ENCODE data around the gene SAMD11.
"Not testable (repeated sequence)": the region's sequence is repeated elsewhere in the genome, so short reads cannot be mapped to it uniquely, and the experiment has no call there.

SAMD11 gene

DNA sequence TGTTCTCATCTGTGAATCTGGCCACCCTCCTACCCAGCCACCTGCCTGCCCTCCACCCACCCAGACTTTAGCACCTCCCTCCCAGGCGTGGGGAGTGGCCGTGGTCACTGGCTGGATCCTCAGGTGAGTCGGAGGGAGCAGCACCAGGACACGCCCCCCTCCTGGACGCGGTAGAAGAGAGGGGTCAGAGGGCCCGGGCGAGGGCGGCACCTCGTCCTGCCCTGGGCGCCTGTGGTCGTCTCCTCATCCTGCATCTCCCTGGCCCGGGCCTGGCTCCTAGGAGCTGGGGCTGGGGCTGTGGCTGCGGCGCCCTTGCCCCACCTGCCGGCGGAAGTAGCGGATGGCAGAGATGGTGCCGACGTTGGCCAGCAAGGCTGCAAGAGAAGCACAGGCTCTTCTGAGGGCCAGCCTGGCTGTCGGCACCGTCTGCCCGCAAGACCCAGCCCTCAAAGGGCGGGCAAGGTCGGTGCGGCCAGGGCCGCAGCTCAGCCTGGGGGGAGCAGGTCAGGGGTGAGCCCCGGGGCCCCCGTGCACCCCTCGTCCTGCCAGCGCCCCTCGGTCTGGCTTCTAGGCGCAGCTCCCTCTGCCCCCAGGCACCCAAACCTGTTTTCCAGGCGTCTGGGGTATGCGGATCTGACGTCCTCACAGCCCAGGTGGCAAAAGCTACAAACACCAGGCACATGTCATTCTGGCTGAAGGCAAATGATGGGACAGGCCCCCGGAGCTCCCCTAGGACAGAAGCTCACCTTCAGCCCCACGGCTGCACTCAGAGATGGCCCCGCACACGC is 52.4 kb downstream of the SAMD11 start:
- peak; percentile 36 to 47 for DNase-seq (ENCODE audit: low read depth in 2 of 2)

DNA sequence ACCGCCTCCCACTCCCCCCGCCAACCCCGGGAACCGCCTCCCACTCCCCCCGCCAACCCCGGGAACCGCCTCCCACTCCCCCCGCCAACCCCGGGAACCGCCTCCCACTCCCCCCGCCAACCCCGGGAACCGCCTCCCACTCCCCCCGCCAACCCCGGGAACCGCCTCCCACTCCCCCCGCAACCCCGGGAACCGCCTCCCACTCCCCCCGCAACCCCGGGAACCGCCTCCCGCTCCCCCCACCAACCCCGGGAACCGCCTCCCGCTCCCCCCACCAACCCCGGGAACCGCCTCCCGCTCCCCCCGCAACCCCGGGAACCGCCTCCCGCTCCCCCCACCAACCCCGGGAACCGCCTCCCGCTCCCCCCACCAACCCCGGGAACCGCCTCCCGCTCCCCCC is 53.1 kb downstream of the SAMD11 start:
- not testable (repeated sequence) for DNase-seq (ENCODE audit: low read depth in 2 of 2)

DNA sequence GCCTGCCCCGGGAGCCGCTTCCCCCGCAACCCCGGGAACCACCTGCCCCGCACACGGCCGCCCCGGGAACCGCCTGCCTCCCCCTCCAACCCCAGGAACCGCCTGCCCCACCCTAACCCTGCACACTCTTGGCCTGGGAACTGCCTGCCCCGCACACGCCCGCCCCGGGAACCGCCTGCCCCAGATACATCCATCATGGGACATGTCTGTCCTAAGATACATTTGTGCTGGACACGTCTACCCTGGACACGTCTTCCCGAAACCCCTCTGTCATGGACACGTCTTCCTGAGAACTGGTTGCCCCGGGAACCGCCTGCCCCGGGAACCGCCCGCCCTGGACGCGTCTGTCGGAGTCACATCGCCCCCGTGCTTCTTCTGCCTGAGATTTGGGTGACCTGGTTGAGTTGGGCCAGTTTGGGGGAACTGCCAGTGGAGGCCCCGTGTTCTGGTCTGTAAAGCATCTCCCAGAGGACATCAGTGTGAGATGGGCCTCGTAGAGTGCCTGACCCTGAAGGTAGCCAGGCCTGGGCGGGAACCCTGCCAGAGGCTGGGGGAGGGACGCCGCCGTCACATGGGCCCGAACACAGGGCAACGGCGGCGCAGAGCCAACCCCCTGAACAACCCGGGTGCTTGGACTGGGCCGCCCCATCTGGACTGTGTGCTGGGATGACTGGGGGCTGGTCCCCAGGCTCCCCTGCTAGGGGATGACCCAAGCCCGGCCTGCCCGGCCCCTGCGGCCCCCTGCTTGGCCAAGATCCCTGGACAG is 54.5 kb downstream of the SAMD11 start:
- DNase-seq (ENCODE audit: low read depth in 2 of 2) = no peak

DNA sequence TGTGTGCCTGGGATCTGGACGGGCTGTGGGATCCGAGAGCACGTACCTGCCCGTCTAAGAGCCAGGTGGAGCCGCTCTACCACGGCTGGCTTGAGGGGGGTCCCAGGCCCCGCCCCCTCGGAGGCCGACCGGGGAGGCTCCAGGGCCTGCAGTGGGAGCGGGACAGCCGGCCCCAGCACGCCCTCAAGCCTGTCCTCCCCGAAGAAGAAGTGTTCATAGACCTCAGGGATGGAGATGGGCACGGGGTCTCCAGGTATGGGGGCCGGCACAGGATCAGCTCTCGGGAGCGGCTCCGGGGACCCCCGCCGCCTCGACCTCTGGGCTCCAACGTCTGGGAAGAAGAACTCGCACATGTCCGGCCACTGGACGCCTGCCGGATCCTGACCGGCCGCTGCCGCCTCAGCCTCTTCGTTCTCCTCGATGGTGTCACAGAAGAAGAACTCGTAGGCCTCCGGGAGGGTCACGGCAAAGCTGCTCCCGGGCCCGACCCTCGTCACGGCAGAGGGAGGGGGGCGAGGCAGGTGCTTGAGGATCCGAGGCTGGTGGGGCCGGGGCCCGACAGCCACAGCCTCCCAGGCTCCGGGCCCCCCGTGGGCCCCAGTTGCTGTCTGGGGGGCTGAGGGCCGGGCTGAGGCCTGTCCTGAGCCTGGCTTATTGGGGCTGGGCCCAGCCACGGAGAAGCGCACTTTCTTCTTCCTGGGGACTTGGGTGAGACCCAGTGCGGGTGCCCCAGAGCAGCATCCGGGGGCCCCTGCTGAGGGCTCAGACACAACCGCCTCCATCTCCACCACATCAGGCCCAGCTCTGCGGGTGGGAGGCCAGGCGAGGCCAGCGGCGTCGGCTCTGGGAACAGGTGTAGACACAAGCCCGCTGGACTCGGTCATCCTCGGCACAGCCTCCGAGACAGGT is 55.4 kb downstream of the SAMD11 start:
- DNase-seq (ENCODE audit: low read depth in 2 of 2) = no peak

DNA sequence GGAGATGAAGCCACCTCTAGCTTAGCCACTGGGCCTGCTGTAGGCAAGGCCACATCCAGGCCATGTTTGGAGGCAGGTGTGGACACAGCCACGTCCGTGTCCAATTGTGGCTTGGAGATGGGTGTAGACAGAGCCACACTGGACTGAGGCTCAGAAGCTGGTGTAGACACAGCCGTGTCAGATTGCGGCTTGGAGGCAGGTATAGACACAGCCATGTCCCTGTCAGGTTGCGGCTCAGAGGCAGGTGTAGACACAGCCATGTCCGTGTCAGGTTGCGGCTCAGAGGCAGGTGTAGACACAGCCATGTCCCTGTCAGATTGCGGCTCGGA is 56.0 kb downstream of the SAMD11 start:
- no peak for DNase-seq (ENCODE audit: low read depth in 2 of 2)

DNA sequence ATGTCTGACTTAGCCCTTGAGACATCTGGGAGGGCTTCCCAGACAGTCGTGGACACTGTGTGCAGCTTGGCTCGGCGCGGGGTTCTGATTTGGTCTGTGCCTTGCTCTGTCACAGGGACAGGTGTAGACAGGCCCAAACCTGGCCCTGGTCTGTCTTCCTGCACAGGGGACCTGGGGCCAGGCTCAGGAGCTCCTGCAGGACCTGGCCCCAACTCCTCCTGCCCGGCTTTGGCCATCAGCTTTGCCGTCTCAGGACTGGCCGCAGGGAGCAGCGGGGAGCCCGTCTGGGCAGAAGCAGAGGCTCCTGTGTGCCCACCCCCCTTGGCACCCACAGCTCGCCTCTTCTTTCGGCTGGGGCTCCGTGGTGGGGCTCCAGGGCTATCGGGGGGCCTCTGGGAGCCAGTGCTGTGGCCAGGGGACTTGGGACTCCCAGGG is 56.4 kb downstream of the SAMD11 start:
- DNase-seq (ENCODE audit: low read depth in 2 of 2) = no peak

DNA sequence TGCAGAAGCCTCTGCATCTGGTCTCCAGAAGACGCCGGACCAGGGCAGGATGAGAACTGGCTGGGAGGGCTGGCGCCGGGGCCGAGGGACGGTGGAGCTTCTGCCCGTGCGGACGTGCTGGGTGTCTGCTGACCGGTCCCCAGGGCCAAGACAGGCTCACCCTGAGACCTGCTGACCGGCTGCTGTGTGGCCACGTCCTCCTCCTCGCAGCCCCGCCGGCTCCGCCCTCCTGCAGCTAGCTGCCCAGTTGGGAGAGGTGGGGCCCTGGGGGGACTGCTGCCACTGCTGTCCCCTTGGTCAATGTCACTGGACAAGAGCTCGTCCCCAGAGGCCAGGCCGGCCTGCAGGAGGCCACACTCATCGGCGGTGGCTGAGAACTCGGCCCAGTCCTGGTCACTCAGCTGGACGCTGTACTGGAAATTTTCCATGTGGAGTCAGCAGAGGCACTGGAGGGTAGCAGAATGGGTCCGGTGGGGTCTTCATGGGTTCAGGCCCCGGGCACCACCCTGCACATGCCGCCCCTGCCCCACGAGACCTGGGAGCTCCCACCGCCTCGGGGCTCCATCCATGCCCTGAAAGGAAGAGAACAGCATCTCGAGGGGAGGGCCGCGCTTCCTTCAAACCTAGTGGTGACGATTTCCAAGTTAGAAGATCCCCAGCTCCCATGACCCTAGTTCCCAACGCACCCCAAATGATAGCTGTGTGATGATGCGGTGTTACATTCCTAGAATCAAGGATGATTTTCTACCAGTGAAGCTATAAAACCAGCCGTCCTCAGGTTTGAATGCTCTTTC is 57.1 kb downstream of the SAMD11 start:
- no peak for DNase-seq (ENCODE audit: low read depth in 2 of 2)

DNA sequence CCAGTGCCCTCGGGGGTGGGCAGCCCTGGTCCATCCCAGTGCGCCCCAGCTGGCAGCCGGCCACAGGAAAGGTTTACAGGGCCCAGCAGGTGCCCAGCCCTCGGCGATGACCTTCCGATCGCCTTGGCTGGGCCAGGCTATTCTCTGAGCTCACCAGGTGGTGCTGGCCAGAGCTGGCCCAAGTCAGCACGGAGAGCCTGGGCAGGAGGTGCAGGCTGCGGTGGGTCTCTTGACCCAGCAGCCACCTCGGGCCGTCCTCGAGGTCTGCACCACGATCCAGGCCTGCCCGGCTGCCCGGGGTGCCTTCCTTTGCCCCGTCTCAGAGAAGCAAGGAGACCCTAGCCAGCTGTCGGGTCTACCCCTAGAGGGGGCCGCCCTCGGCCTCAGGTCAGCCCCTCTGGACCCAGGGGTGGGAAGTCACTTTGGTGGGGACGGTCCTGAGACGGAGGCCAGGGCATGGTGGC is 57.8 kb downstream of the SAMD11 start:
- no peak for DNase-seq (ENCODE audit: low read depth in 2 of 2)

DNA sequence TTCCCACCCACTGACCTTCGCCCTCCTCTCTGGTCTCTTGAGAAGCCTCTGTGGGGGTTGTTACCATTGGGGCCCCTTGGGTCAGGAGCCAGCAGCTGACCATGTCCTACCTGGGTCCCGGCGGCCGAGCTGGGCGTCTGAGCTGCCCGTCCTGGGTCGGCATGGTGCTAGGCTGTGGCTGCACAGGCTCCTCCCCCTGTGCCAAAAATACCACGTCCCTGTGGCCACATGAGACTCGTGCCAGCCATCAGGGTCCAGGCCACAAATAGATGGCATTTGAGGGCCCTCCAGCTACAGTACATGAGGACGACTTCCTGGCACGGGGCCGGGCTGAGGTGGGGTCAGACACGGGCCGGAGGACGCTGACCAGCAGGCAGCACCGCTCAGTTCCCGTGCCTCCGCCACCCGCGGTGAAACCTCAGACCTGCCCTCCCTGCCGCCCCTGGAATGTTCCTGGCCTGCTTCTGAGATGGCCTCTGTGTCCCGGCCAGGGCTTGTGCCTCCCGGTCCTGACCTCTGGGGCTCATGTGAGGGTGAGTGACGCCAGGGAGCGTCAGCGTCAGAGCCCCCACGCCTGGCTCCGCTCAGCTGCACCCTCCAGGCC is 58.3 kb downstream of the SAMD11 start, which contains the start of gene PERM1:
Gene PERM1 (minus strand): TSS at position 139 of the 604 bp plus-strand sequence. CDS start 1,064 bp downstream, outside the sequence.
- no peak for DNase-seq (ENCODE audit: low read depth in 2 of 2)

DNA sequence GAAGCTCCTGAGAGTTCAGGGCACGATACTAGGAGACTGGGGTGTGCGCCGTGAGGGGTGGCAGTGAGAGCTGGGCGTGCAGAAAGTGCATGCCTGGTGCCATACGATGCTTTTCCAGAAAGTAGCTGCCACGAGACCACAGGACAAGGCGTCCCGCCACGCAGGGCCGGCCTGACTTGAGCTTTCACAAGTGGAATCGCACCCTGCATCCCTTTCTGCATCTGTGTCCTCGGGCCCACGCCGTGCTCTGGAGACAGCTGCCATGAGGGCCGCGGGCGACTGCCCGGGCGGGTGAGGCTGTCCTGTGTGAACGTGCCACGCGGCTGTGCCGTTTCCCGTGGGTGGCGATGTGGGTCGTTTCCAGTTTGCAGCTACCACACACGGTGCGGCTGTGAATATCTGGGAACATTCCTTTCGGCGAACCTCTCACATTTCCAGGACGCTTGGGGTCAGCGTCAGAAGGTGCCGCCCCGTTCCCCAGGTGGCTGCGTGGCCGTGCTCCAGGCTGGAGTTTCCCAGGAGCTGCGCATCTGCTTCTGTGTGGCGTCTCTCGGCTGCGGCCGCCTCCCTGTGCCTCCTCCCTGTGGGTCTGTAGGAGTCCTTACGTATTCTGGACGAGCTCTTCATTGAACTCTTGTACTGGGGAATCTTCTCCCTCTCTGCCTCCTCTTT is 59.2 kb downstream of the SAMD11 start:
- DNase-seq (ENCODE audit: low read depth in 2 of 2) = no peak

DNA sequence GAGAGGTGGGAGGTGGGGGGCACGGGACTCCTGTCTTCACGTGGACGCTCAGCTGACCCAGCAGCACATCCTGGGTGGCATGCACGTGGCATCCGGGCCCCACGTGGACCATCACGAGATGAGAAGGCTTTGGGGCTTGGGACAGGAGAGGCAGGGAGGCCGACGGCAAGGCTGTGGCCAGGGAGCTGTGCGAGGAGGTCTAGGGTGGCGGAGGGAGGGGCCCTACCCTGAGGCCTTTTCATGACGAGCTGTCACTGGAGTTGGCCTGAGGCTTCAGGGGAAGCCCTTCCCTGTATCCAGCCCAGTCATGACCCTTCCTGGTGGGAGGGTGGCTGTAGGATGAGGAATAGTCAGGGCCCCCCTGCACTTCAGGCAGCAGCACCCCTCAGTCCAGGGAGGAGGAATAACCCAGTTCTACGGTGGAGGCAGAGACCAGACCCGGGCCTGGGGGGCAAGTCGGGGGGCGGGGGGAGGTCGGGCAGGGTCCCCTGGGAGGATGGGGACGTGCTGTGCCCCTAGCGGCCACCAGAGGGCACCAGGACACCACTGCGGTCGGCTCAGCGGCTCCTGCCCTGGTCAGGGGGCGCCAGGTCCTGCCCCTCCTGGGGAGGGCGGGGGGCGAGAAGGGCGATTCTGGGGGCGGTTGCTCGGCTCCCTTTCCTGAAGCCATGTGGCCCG is 60.2 kb downstream of the SAMD11 start:
- peak; percentile 37 to 43 for DNase-seq (ENCODE audit: low read depth in 2 of 2)

DNA sequence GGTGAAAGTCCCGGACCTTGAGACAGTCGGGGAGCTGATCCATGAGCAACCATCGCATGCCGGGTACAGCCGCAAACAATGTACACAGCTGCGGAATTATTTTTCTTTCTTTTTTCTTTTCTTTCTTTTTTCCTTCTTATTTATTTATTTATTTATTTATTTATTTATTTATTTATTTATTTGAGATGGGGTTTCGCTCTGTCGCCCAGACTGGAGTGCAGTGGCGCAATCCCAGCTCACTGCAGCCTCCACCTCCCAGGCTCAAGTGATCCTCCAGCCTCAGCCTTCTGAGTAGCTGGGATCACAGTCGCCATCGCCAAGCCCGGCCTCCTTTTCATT is 60.7 kb downstream of the SAMD11 start:
- no peak for DNase-seq (ENCODE audit: low read depth in 2 of 2)

DNA sequence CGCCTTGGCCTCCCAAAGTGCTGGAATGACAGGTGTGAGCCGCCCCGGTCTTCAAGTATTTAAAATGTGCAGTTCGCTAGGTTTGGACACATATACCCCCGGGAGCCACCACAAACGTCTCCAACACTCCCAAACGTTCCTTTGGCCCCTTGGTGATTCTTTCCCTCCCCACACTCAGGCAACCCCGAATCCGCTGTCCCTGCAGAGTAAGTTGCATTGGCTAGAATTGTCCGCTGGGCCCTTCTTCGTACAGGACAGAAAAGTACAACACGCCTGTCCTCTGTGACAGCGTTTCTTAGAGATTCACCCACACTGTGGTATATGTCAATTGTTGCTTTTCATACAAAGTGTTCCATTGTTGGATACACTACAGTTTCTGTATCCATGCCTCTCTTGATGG is 61.4 kb downstream of the SAMD11 start:
- DNase-seq (ENCODE audit: low read depth in 2 of 2) = no peak

DNA sequence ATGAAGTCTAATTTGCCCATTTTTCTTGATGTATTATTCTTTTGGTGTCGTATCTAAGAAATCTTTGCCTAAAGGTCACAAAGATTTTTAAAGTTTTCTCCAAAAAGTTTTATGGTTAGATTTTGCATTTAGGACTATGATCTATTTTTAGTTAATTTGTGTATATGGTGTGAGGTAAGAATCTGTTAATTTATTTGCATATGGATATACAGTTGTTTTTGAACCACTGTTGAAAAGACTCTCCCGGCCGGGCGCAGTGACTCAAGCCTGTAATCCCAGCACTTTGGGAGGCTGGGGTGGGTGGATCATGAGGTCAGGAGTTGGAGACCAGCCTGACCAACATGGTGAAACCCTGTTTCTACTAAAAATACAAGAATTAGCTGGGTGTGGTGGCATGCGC is 64.3 kb downstream of the SAMD11 start:
- not testable (repeated sequence) for DNase-seq (ENCODE audit: low read depth in 2 of 2)

DNA sequence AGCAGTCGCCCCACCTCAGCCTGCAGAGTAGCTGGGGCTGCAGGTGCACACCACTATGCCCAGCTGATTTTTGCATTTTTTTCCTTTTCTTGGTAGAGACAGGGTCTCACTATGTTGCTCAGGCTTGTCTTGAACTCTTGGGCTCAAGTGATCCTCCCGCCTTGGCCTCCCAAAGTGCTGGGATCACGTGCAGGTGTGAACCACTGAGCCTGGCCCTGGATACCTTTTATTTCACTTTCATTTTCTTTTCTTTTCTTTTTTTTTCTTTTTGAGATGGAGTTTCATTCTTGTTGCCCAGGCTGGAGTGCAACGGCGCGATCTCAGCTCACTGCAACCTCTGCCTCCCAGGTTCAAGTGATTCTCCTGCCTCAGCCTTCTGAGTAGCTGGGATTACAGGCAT is 67.6 kb downstream of the SAMD11 start:
- not testable (repeated sequence) for DNase-seq (ENCODE audit: low read depth in 2 of 2)

DNA sequence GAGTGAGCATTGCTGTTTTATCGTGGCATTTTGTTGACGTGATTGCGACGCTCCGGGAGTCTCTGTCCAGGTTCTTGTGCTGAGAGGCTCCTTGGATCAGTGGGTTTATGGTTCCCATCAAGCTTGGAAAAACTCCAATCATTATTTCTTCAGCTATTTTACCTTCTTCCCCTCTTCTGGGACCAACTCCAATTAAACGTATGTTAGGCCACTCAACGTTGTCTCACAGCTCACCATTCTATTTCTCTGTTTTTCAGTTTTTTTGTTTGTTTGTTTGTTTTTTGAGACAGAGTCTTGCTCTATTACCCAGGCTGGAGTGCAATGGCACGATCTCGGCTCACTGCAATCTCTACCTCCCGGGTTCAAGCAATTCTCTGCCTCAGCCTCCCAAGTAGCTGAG is 68.2 kb downstream of the SAMD11 start:
- no peak for DNase-seq (ENCODE audit: low read depth in 2 of 2)

DNA sequence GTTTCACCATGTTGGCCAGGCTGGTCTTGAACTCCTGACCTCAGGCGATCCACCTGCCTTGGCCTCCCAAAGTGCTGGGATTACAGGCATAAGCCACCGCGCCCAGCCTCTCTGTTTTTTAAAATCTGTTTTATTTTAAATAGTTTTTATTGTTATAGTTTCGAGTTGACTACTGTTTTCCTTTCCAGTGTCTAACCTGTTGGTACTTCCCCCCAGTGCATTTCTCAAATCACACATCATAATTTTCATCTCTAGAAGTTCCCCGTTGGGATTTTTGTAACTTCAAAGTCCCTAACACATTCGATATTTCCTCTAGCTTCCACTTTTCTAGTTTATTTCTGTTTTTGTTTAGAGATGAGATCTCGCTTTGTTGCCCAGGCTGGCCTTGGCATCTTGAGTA is 68.6 kb downstream of the SAMD11 start:
- no peak for DNase-seq (ENCODE audit: low read depth in 2 of 2)

DNA sequence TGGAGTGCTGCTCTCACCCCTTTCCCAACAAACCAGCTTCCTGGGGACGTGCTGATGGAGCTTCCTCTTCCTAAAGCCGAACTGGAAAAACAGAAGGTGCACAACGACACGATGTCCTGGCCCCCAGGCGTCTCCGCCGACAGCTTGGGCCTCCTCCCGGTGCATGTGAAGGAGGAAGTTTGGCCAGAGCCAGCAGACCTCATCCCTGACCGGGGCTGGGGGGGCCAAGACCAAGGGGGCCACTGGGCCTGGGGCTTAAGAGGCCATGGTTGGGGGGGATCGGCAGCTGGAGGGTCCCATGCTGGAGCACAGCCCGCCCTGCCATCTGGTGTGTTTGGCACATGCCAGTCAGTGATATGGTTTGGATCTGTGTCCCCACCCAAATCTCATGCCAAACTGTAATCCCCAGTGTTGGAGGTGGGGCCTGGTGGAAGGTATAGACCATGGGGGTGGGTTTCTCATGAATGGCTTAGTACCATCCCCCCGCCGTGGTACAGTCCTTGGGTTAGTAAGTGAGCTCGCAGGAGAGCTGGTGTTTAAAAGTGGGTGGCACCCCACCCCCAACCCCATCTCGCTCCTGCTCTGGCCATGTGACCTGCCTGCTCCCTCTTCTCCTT is 69.8 kb downstream of the SAMD11 start:
- DNase-seq (ENCODE audit: low read depth in 2 of 2) = no peak
